Fibroblast of pulmonary artery (primary cell): ENCODE measurements around the gene KRT20.

Experiments
- DNase-seq: peaks from one replicate; pipeline ENCODE4 v3.0.0-alpha.2; 2010; ENCODE audit warnings: low read depth
- H3K4me3 ChIP-seq: replicated peaks from 2 replicates; pipeline ENCODE4 v1.5.1; 2011; ENCODE audit warnings: low read depth, mild to moderate bottlenecking, control low read depth, low read length, moderate library complexity
- CTCF ChIP-seq: IDR thresholded peaks from 2 replicates; pipeline ENCODE4 v1.5.1; 2011; ENCODE audit warnings: mild to moderate bottlenecking, control low read depth, low read length, inconsistent platforms; ENCODE audit errors: missing control alignments

KRT20 gene

GRCh38 chr17:40909755-40910154, 24.7 kb upstream of the KRT20 start:
- H3K4me3 ChIP-seq, result no peak overlapping the region
- DNase-seq, result peak; percentile 74

GRCh38 chr17:40909351-40909750, 24.3 kb upstream of the KRT20 start:
- peak; percentile 76 for TF ChIP-seq CTCF
- no peak overlapping the region for H3K4me3 ChIP-seq
- DNase-seq, result peak; percentile 97

More at GRCh38 chr17:40909755-40910154, 24.7 kb upstream of the KRT20 start:
- TF ChIP-seq CTCF, result no peak

GRCh38 chr17:40906613-40907012, 21.6 kb upstream of the KRT20 start:
- TF ChIP-seq CTCF, result no peak
- H3K4me3 ChIP-seq, result no peak overlapping the region
- no peak for DNase-seq

- DNase-seq, result no peak
- no peak for TF ChIP-seq CTCF
- no peak overlapping the region for H3K4me3 ChIP-seq
Observed at GRCh38 chr17:40905370-40905769, 20.3 kb upstream of the KRT20 start.

- no peak for TF ChIP-seq CTCF
- DNase-seq, result peak; percentile 1
- no peak overlapping the region for H3K4me3 ChIP-seq
Observed at GRCh38 chr17:40903129-40903847, 18.2 kb upstream of the KRT20 start.

- TF ChIP-seq CTCF, result no peak
- DNase-seq, result no peak
- no peak overlapping the region for H3K4me3 ChIP-seq
Observed at GRCh38 chr17:40902498-40902897, 17.5 kb upstream of the KRT20 start.

GRCh38 chr17:40901981-40902474, 17.0 kb upstream of the KRT20 start:
- peak; percentile 5 for DNase-seq
- no peak for TF ChIP-seq CTCF
- H3K4me3 ChIP-seq, result no peak overlapping the region
